ENCODE results near the gene CSNK1A1. TPM values are rescaled to one million over a fixed set of nuclear protein-coding genes. Genes with fewer than 3 reads are reported as not detected.

Gene CSNK1A1
- total and polyA plus RNA-seq, 2 of the 4 experiments (the other 2 are of a cell fraction) = 140 to 419 TPM

- in situ Hi-C loops (cut with MboI; ENCODE audit: low sequenced_read_pairs) = no loop called here
- Histone ChIP-seq H3K23ac (ENCODE audit: low read depth, low read length) (no peak overlapping the region), H2AK5ac (ENCODE audit: low read depth, low read length) (no peak overlapping the region), H2AFZ (replicated peaks; ENCODE audit: low read length, poor library complexity) (no peak overlapping the region), H2BK20ac (ENCODE audit: low read depth, low read length) (no peak overlapping the region), H2BK120ac (ENCODE audit: low read depth, low read length) (no peak overlapping the region), H3K4ac (ENCODE audit: low read depth, low read length) (no peak overlapping the region), H2BK15ac (ENCODE audit: low read depth, low read length) (no peak overlapping the region), H3K27me3 (ENCODE audit: control insufficient read depth, insufficient read depth, low read length) (no peaks in the 10 kb centered on the region), H2BK5ac (ENCODE audit: low read depth, low read length, poor library complexity, severe bottlenecking) (no peak overlapping the region), H3K4me1 (ENCODE audit: control insufficient read depth, insufficient read depth, low read length) (peaks cover 7% of the 10 kb centered on the region), H4K20me1 (ENCODE audit: insufficient read depth, low read length) (peaks cover 44% of the 10 kb centered on the region), H3K27ac (ENCODE audit: insufficient read depth, low read length) (no peak overlapping the region), H3K9me1 (ENCODE audit: insufficient read depth, low read length) (0 out of 2 replicates have a peak, but pooled peaks cover 3% of the 10 kb centered on the region), H3K4me3 (ENCODE audit: insufficient read depth, low read depth, low read length) (no peak overlapping the region), H3K9ac (ENCODE audit: low read depth, low read length) (no peak overlapping the region), H3K56ac (ENCODE audit: extremely low read depth, insufficient read depth, low read length) (no peak overlapping the region), H4K8ac (ENCODE audit: low read depth in 2 of 2, low read length in 2 of 2) (no peak overlapping the region), H3K14ac (replicated peaks; ENCODE audit: low read depth, low read length) (no peak overlapping the region), H3K79me1 (ENCODE audit: low read depth in 1 of 2, low read length in 2 of 2) (peaks cover 16 to 52% of the 10 kb centered on the region in 2 experiments), H3K4me2 (ENCODE audit: low read depth, low read length) (no peak overlapping the region), H3K36me3 (ENCODE audit: control insufficient read depth, insufficient read depth, low read length) (peaks cover 54% of the 10 kb centered on the region), H3K18ac (ENCODE audit: low read depth, low read length) (no peak overlapping the region), H4K5ac (ENCODE audit: low read depth, low read length) (no peak overlapping the region), H3K9me3 (ENCODE audit: control insufficient read depth, insufficient read depth, low read length) (no peaks in the 10 kb centered on the region), H4K91ac (ENCODE audit: insufficient read depth, low read depth, low read length) (no peak overlapping the region), H2AK9ac (replicated peaks; ENCODE audit: low read depth, low read length, poor library complexity) (no peak overlapping the region)
- intact Hi-C loops (cut with micrococcal nuclease) = no loop called here
- POLR2A ChIA-PET (ENCODE audit: unreplicated experiment) = no interaction called here
- TF ChIP-seq FOS (IDR thresholded peaks at IDR 0.05; ENCODE audit: low read depth, low read length) (no peak), ELK1 (IDR thresholded peaks at IDR 0.05; ENCODE audit: borderline replicate concordance, low read depth, low read length) (no peak), MAFK (IDR thresholded peaks at IDR 0.05; ENCODE audit: low read depth, low read length) (no peak), CEBPB (IDR thresholded peaks at IDR 0.05; ENCODE audit: low read depth, low read length) (no peak), BHLHE40 (IDR thresholded peaks at IDR 0.05; ENCODE audit: low read depth, low read length) (no peak), RAD21 (IDR thresholded peaks at IDR 0.05; ENCODE audit: low read length) (no peak), RCOR1 (IDR thresholded peaks at IDR 0.05; ENCODE audit: insufficient replicate concordance, low read length) (no peak), MXI1 (IDR thresholded peaks at IDR 0.05; ENCODE audit: borderline replicate concordance, low read depth, low read length) (no peak), CHD1 (IDR thresholded peaks at IDR 0.05; ENCODE audit: low read depth, low read length) (no peak), CTCF (conservative IDR thresholded peaks at IDR 0.05; ENCODE audit: low read depth, low read length) (no peak), MAZ (IDR thresholded peaks at IDR 0.05; ENCODE audit: borderline replicate concordance, low read depth, low read length) (no peak), SMC3 (IDR thresholded peaks at IDR 0.05; ENCODE audit: low read depth, low read length) (no peak), POLR2A (IDR thresholded peaks at IDR 0.05; ENCODE audit: low read depth, low read length) (no peak), USF2 (IDR thresholded peaks at IDR 0.05; ENCODE audit: low read depth, low read length) (no peak), NFE2L2 (IDR thresholded peaks at IDR 0.05; ENCODE audit: low read depth, low read length) (no peak), RFX5 (IDR thresholded peaks at IDR 0.05; ENCODE audit: low read depth, low read length) (no peak)
- ATAC-seq (ENCODE audit: low read depth) (no peak), DNase-seq (no peak)
- BruUV-seq (replicated peaks) = no TSS peak
- WGBS, 2 experiments (ENCODE audit: extremely low coverage in 2 of 2, insufficient read length in 1 of 2) = no CpG with 5 or more reads among the region's 1 CpG
- CTCF ChIA-PET = no interaction called here
- dilution Hi-C loops (cut with HindIII; ENCODE audit: low sequenced_read_pairs, unreplicated experiment) = no loop called here
Measured at GRCh38 chr5:149510136-149510535, 41.1 kb downstream of the CSNK1A1 start.
